B cell (primary cell): ENCODE results near the gene SERPINA7. TPM values are rescaled to one million over a fixed set of nuclear protein-coding genes. Genes with fewer than 3 reads are reported as not detected.

Source experiments
- ATAC-seq: fragments of 200-7000 bp; cut with Tn5 transposase; one replicate; pipeline ENCODE4 v1.10.0; 2021; ENCODE audit warnings: low read depth, mild to moderate bottlenecking, moderate number of reproducible peaks, moderate library complexity
- CTCF ChIA-PET: fragments of 350-600 bp; sonication (Branson Sonifier 250); formaldehyde crosslinking; loops from one replicate; lab custom pipeline; 2021; ENCODE audit warnings: antibody characterized with exemption, inconsistent platforms; lab: Charles Lee
- POLR2A ChIA-PET: fragments of 350-600 bp; sonication (Branson Sonifier 250); formaldehyde crosslinking; loops from one replicate; lab custom pipeline; 2021; ENCODE audit warnings: antibody characterized with exemption; lab: Charles Lee
- DNase-seq: peaks from one replicate; pipeline ENCODE4 v3.0.0; 2013
- H2AFZ ChIP-seq: 2 replicates; pipeline ENCODE4 v1.6.1; 2012; ENCODE audit warnings: mild to moderate bottlenecking, low read depth, low read length; ENCODE audit not compliant: insufficient read depth, poor library complexity, severe bottlenecking
- H3K27ac ChIP-seq, 2 donors: 1 replicate in 1 of 2; 2 replicates in 1 of 2; pipeline ENCODE4 v1.5.1; 2012 to 2013; ENCODE audit warnings: low read length in 2 of 2, mild to moderate bottlenecking in 2 of 2, moderate library complexity in 1 of 2
- H3K27me3 ChIP-seq, 4 experiments: fragments of 200-600 bp in 1 of 4; sonication (generic) in 1 of 4; replicated peaks in 1 of 4; 1 replicate in 2 of 4; 2 replicates in 2 of 4; pipeline versions ENCODE4 v1.6.1 to v1.7.0; 2013 to 2016; ENCODE audit warnings: low read length in 3 of 4, mild to moderate bottlenecking in 2 of 4, mixed read lengths in 1 of 4, moderate library complexity in 1 of 4; ENCODE audit not compliant: insufficient read depth in 4 of 4, control insufficient read depth in 3 of 4; ENCODE audit errors: control extremely low read depth in 1 of 4
- H3K36me3 ChIP-seq, 2 experiments: replicated peaks in 1 of 2; 1 replicate in 1 of 2; 2 replicates in 1 of 2; pipeline versions ENCODE4 v1.6.1 to v1.7.1; 2013; ENCODE audit warnings: low read length in 1 of 2; ENCODE audit not compliant: insufficient read depth in 2 of 2, control insufficient read depth in 1 of 2; ENCODE audit errors: control extremely low read depth in 1 of 2, extremely low read depth in 1 of 2
- H3K4me1 ChIP-seq, 2 donors: fragments of 200-600 bp in 1 of 2; sonication (generic) in 1 of 2; 1 replicate in 1 of 2; 2 replicates in 1 of 2; pipeline versions ENCODE4 v1.5.1 to v1.6.1; 2013 to 2017; ENCODE audit warnings: low read length in 2 of 2; ENCODE audit not compliant: control insufficient read depth in 2 of 2, insufficient read depth in 2 of 2
- H3K4me2 ChIP-seq: replicated peaks from 2 replicates; pipeline ENCODE3; 2012; ENCODE audit warnings: mild to moderate bottlenecking, low read depth, low read length; ENCODE audit not compliant: poor library complexity, severe bottlenecking
- H3K4me3 ChIP-seq, 5 experiments: fragments of 200-600 bp in 1 of 5; sonication (generic) in 1 of 5; 1 replicate in 3 of 5; 2 replicates in 2 of 5; pipeline versions ENCODE4 v1.5.1 to v1.7.0; 2011 to 2016; ENCODE audit warnings: low read length in 4 of 5, mild to moderate bottlenecking in 4 of 5, low read depth in 2 of 5, control low read depth in 1 of 5, moderate library complexity in 1 of 5; ENCODE audit not compliant: insufficient read depth in 1 of 5; ENCODE audit errors: control extremely low read depth in 1 of 5, extremely low read depth in 1 of 5
- H3K79me2 ChIP-seq: fragments of 200-600 bp; sonication (generic); one replicate; pipeline ENCODE4 v1.6.0; 2016; ENCODE audit warnings: low read length; ENCODE audit not compliant: control insufficient read depth, insufficient read depth
- H3K9ac ChIP-seq: fragments of 200-600 bp; sonication (generic); 2 replicates; pipeline ENCODE4 v1.6.1; 2017; ENCODE audit warnings: mild to moderate bottlenecking, low read length, moderate library complexity
- H3K9me3 ChIP-seq, 3 donors: one replicate each; pipeline versions ENCODE4 v1.6.1 to v1.7.1; 2013; ENCODE audit warnings: low read length in 2 of 3; ENCODE audit not compliant: control insufficient read depth in 2 of 3, insufficient read depth in 1 of 3; ENCODE audit errors: control extremely low read depth in 1 of 3
- H4K20me1 ChIP-seq: 2 replicates; pipeline ENCODE4 v1.6.0; 2012; ENCODE audit warnings: mild to moderate bottlenecking, low read length; ENCODE audit not compliant: insufficient read depth, control insufficient read depth, poor library complexity, severe bottlenecking
- H3K27ac Mint-ChIP-seq: one replicate; pipeline ENCODE4 v1.8.0; 2021; ENCODE audit warnings: mixed read lengths
- H3K27me3 Mint-ChIP-seq: one replicate; pipeline ENCODE4 v1.8.0; 2021; ENCODE audit warnings: mixed read lengths
- H3K4me1 Mint-ChIP-seq: one replicate; pipeline ENCODE4 v1.8.0; 2021; ENCODE audit warnings: mixed read lengths
- H3K4me3 Mint-ChIP-seq: one replicate; pipeline ENCODE4 v1.8.0; 2021; ENCODE audit warnings: mixed read lengths
- H3K9me3 Mint-ChIP-seq: one replicate; pipeline ENCODE4 v1.8.0; 2022; ENCODE audit warnings: mixed read lengths; ENCODE audit not compliant: insufficient read depth
- CTCF ChIP-seq: fragments of 200-600 bp; IDR thresholded peaks from one replicate; pipeline ENCODE4 v1.8.0; 2022; ENCODE audit warnings: antibody characterized with exemption, mild to moderate bottlenecking
- EZH2 ChIP-seq: IDR thresholded peaks from 2 replicates; pipeline ENCODE4 v1.6.1; 2012; ENCODE audit warnings: borderline replicate concordance, low read depth, mild to moderate bottlenecking, moderate library complexity, low read length; ENCODE audit not compliant: insufficient read depth, poor library complexity, severe bottlenecking
- WGBS: methylation state at CpG from one replicate; pipeline ENCODE4 v1.1.5; 2013; ENCODE audit warnings: missing lambda C conversion rate; ENCODE audit not compliant: insufficient coverage; 5-methylcytosine and 5-hydroxymethylcytosine counted together
- intact Hi-C: fragments of 100-400 bp; cut with micrococcal nuclease; formaldehyde crosslinking; loops from one replicate; pipeline ENCODE4 v1.10.0; 2022
- polyA minus RNA-seq: library from RNA; depleted of rRNA, polyadenylated mRNA; stranded (reverse); fragments of >200 nt; gene quantifications from 2 replicates; pipeline ENCODE4 v1.2.3, GENCODE V29; 2012
- polyA plus RNA-seq: library from polyadenylated mRNA; depleted of rRNA; stranded (reverse); fragments of >200 nt; gene quantifications from 2 replicates; pipeline ENCODE4 v1.2.3, GENCODE V29; 2012
- total RNA-seq, 2 donors: library from RNA; stranded (reverse); fragments of 120-200 nt in 1 of 2; gene quantifications; 1 replicate in 1 of 2; 2 replicates in 1 of 2; pipeline versions ENCODE4 v1.2.3 to v1.2.4, GENCODE V29; 2013 to 2022

Gene SERPINA7, protein sequence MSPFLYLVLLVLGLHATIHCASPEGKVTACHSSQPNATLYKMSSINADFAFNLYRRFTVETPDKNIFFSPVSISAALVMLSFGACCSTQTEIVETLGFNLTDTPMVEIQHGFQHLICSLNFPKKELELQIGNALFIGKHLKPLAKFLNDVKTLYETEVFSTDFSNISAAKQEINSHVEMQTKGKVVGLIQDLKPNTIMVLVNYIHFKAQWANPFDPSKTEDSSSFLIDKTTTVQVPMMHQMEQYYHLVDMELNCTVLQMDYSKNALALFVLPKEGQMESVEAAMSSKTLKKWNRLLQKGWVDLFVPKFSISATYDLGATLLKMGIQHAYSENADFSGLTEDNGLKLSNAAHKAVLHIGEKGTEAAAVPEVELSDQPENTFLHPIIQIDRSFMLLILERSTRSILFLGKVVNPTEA
- total RNA-seq (not detected in 2 replicates), polyA plus RNA-seq (not detected in 2 replicates), polyA minus RNA-seq (not detected in 2 replicates)
- not detected for total RNA-seq (2013)

- H3K27me3 ChIP-seq, result no peaks in the 10 kb centered on the region
- no peak within 1 kb of the TSS for H3K27ac ChIP-seq
- no peak for TF ChIP-seq CTCF
- no peak for TF ChIP-seq EZH2
- ATAC-seq (no peak), DNase-seq (no peak)
- H3K79me2 ChIP-seq, result no peaks in the 10 kb centered on the region
- H2AFZ ChIP-seq, result no peak within 1 kb of the TSS
- ChIA-PET POLR2A (no interaction called here), CTCF (no interaction called here)
- no peaks in the 10 kb centered on the region for H4K20me1 ChIP-seq
- intact Hi-C loops, result no loop called here
- Mint-ChIP-seq H3K27ac (no peak within 1 kb of the TSS), H3K9me3 (no peaks in the 10 kb centered on the region), H3K4me3 (no peak within 1 kb of the TSS), H3K4me1 (no peaks in the 10 kb centered on the region), H3K27me3 (no peaks in the 10 kb centered on the region)
- no peaks in the 10 kb centered on the region for H3K36me3 ChIP-seq
- H3K4me3 ChIP-seq, result no peak within 1 kb of the TSS
- no peaks in the 10 kb centered on the region for H3K4me1 ChIP-seq
- H3K4me2 ChIP-seq, result no peak within 1 kb of the TSS
- no peaks in the 10 kb centered on the region for H3K9me3 ChIP-seq
- no peak within 1 kb of the TSS for H3K9ac ChIP-seq
These were observed at the start of gene SERPINA7 for GRCh38 chrX:106038625-106039024. Gene SERPINA7 (minus strand): TSS chrX:106038727. CDS start chrX:106037058, 1,669 bp downstream.

DNA sequence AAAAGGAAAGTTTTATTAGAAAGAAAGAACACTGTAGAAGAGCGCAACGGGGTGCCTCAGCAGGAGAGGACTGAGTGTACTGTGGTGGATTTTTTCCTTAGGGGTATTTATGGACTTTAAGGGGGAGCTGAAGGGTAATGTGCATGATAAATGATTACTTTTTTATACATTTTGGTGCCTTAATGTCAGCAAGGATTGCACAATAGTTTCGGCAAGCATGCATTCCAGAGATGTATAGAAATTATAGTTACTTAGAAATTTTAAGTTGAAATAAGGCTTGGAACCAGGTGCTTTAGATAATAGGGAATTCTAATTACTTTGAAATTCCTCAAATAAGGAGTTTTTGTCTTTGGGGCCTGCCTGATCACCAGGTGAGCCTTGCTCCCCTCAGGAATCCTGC, 30.5 kb upstream of the SERPINA7 start:
- no peak for TF ChIP-seq EZH2
- no peak for TF ChIP-seq CTCF
- ATAC-seq, result no peak
- Histone ChIP-seq H3K9ac (no peak overlapping the region), H3K27me3 (no peaks in the 10 kb centered on the region), H4K20me1 (no peaks in the 10 kb centered on the region), H3K4me3 (no peak overlapping the region), H2AFZ (no peak overlapping the region), H3K4me2 (no peak overlapping the region), H3K79me2 (no peaks in the 10 kb centered on the region), H3K36me3 (no peaks in the 10 kb centered on the region), H3K4me1 (no peaks in the 10 kb centered on the region), H3K27ac (no peak overlapping the region), H3K9me3 (no peaks in the 10 kb centered on the region)
- WGBS, result 100% methylated on average over 2 of the region's 3 CpGs
- no peaks in the 10 kb centered on the region for H3K27me3 Mint-ChIP-seq
- no peak for DNase-seq
- CTCF ChIA-PET, result no interaction called here
- H3K4me1 Mint-ChIP-seq, result no peaks in the 10 kb centered on the region
- no peak overlapping the region for H3K4me3 Mint-ChIP-seq
- intact Hi-C loops, result no loop called here
- POLR2A ChIA-PET, result no interaction called here
- no peaks in the 10 kb centered on the region for H3K9me3 Mint-ChIP-seq
- H3K27ac Mint-ChIP-seq, result no peak overlapping the region
